HG03460 (cell line): ENCODE measurements around the gene TOP3A.

ENCODE experiments used
- ATAC-seq: cut with Tn5 transposase; IDR thresholded peaks from one replicate; pipeline ENCODE4 v1.9.1; 2021; ENCODE audit not compliant: unreplicated experiment

TOP3A gene

DNA sequence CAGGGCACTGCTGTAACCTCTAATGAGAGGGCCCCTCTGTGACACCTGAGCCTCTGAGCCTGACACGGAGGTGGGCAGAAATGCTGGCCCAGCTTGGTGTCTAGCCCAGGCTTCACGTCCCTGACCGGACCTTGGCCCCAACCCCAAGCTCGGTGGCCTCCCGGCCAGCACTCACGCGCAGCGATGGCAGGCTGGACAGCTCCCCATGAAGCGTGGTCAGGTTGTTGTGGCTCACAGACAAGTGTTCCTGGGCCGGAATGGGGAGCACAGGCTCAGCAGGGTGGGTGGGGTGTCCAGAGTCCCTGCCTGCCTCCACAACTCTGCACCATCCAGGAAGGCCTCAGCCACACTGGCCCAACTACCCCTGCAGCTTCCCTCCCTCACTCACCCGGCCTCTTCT, 58.4 kb downstream of the TOP3A start:
- ATAC-seq: no peak

DNA sequence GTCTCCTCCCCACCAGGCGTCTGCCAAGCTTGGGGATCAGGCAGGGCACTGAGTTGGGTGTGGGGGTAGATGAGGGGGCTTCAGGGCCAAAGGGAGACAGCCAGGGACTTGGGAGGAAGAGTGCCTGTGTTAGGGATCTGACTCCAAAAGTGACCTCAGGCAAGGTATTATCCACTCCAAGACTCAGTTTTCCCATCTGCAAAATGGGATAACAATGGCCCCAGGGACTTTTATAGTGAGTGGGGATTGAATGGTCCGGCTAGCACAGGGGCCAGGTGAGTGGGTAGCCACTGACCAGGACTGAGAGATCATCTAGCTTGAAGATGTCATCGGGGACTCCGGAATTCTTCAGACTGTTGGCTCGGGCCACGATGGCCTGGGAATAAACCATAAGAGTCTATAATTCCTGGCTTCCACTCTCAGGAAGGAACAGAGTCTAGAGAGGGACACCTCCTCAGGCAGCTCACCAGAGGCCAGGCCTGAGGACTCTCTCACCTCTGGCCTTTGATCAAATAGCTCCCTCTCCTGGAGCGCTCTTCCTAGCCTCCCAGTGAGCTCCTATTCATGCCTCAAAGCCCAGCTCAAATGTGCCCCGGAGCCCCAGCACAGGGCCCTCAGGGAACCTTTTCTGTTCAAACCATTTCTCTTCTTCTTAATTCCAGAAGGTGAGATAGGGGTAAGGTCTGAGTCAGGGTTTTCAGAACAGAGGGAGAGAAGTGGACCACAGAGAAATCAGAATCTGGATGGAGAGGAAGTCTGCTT, 59.7 kb downstream of the TOP3A start:
- no peak for ATAC-seq

GRCh38 chr17:18253947-18254821, 60.6 kb downstream of the TOP3A start:
- ATAC-seq: no peak

GRCh38 chr17:18253187-18253884, 61.5 kb downstream of the TOP3A start:
- no peak for ATAC-seq

- no peak for ATAC-seq
Observed at GRCh38 chr17:18252160-18252559, 62.6 kb downstream of the TOP3A start.

DNA sequence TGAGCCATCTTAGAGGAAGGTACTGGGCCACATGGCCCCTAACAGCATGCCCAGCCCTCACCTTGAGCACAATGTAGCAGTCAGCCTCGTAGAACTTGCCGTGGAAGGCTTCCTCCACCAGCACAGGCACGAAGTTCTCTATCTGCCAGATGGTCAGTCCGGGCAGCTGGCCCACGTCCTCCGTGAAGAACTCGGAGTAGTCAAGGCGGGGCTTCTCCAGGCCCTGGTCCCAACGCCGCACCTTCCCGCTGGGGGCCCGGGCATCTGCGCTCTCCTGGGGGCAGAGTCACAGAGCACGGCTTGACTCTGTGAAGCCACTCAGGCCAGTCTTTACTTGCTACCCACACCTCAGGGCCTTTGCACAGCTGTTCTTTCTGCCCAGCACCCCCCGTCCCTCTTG, 63.6 kb downstream of the TOP3A start:
- ATAC-seq: no peak

DNA sequence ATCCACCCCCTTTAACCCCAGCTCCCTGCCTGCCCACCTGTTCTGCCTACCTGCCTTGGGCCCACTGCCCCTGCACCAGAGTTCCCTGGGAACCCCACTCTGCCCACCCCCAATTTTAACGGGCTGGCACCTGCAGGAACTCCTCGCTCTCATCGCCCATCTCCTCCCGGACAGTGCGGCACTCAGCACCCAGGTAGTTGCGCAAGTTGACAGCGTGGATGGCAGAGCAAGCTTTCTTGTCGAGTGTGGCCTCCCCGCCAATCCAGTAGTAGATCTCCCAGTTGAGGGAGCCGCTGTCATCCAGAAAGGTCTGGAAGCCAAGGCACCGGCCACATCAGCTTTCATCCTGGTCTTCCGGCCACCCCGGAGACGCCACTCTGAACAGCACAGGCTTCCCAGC, 64.1 kb downstream of the TOP3A start:
- no peak for ATAC-seq

DNA sequence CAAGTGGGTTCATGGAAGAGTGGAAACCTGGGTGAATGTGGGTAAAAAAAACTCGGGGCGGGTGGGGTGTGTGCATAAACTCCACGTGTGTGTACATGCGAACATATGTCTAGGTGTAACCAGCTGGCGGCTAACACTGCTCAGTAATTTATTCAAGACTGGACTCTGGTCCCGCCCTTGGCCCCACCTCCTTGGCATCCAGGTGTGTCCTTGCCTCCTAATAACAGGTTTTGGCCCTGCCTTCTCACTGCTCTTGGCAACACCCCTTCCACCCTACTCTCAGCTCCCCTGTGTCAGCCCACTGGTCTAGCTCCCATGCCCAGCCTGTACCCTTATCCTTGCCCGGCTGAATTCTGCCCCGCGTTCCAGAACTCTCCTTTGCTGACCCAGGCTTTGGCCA, 64.5 kb downstream of the TOP3A start:
- ATAC-seq: no peak

DNA sequence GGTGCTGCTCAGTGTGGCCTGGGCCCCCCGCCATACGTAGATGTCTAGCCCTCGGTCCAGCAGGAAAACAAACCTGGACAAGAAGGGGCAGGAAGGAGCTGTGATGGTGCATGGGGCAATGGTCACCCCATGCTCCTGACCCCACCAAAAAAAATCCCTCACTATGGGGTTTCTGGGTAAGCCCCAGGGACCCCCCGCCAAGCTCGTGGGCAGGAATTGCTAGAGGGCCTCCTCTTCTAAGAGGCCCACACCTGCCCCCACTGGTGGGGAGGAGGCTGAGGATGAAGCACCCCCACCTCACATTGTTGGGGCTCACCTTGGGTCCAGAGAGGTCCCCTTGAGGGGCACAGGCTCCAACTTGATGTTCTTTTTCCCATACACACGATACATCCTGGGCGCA, 66.0 kb downstream of the TOP3A start:
- no peak for ATAC-seq

DNA sequence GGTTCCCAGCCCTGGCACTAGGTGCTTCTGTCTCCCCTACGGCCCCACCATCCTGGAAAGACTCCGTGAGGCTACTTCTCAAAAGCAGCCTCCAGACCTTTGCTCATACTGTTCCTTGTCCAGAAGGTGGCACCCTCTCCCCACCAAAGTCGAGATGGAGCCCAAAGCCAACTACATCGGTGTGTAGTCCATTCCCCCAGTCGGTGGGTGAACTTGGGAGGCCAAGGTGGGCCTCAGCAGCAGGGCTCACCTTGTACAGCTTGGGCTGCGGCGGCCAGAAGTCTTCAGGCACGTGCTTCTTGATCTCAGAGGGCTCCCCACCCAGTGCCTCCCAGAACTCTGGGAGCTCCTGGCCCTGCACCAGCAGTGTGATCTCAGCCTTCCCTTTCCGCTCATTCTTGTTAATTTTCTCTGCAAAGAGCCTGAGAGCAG, 66.5 kb downstream of the TOP3A start:
- ATAC-seq: no peak

DNA sequence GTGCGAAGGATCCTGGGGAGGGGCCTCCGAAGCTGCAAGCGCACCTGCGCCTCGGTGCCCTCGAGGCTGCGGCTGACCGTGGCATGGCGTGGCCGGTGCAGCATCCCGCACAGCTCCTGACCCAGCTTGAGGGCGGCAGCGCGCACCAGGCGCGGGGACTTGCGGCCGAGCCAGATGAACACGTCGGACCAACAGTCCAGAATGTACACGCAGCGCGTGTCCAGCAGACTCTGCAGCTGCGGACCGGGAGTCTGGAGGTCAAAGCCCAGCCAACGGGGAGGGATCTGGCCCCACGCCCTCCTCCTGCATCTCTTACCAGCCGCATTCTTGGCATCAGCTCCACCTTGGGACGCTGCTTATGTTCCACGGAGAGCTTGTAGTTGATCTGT, 67.2 kb downstream of the TOP3A start:
- no peak for ATAC-seq

DNA sequence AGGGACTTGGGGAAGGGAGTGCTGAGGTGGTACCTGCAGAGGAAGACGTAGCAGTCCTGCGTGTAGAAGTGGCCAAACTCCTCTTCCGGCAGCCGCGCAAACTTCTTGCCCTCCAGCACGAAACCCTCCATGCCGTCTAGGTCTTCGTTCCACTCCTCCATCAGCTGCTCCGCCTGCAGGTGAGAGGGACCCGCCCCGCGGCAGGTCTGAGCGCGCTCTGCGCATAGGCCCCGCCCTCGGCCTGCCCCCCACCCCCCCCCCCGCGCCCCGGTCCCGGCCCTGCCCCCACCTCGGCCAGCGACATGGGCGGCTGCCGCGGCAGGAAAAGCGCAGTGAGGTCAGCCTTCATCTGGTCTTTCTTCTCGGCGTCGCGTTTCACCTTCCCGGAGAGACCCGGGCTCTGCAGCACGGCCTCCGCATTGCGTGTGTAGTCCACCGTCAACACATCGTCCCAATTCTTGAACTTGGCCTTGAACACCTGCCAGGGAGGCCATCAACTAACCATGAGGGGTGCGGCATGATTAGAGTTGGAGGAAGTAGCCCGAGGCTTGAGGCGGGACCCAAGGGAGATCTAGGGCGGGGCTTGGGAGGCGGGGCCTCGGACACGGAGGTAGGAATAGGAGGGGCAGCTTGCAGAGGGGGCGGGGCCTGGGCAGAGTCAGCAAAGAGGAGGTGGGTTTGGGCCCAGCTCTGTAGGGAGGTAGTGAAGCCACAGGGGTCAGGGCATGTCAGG, 67.7 kb downstream of the TOP3A start:
- no peak for ATAC-seq

- no peak for ATAC-seq
Observed at GRCh38 chr17:18246109-18246725, 68.6 kb downstream of the TOP3A start.

- ATAC-seq: no peak
Observed at GRCh38 chr17:18245038-18245776, 69.6 kb downstream of the TOP3A start.

DNA sequence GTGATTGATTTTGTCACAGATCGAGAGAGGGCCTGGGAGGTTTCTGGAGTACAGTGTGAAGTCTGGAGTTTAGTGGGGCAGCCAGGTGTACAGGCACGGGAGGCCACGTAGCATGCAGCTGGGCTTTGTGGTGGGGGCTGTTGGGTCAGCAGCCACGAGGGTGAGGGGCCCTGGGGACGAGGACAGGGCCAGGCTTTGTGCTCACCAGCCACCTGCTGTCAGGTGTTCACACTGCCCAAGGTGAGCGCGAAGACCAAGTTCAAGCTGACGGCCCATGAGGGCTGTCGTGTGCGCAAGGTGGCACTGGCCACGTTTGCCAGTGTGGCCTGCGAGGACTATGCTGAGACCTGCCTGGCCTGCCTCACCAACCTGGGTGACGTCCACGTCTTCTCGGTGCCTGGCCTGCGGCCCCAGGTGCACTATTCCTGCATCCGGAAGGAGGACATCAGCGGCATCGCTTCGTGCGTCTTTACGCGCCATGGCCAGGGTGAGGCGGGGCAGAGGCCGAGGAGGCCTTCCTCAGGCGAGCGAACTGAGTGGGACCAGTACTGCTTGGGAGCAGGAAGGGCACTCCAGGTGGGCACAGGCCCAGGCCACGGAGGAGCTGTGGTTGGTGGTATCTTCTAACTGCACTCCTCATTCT, 73.4 kb downstream of the TOP3A start:
- ATAC-seq: no peak

DNA sequence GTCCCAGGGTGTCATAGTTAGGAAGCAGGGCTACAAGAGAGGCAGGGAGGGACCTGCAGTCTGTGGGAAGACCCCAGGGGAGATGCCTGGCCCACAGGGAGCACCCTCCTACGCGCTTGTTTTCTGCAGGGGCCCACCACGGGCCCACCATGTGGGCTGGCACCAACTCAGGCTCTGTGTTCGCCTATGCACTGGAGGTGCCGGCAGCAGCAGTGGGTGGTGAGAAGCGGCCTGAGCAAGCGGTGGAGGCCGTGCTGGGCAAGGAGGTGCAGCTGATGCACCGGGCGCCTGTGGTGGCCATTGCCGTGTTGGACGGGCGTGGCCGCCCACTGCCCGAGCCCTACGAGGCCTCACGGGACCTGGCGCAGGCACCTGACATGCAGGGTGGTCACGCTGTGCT, 74.3 kb downstream of the TOP3A start:
- no peak for ATAC-seq

- ATAC-seq: no peak
Observed at GRCh38 chr17:18238299-18238698, 76.5 kb downstream of the TOP3A start.

DNA sequence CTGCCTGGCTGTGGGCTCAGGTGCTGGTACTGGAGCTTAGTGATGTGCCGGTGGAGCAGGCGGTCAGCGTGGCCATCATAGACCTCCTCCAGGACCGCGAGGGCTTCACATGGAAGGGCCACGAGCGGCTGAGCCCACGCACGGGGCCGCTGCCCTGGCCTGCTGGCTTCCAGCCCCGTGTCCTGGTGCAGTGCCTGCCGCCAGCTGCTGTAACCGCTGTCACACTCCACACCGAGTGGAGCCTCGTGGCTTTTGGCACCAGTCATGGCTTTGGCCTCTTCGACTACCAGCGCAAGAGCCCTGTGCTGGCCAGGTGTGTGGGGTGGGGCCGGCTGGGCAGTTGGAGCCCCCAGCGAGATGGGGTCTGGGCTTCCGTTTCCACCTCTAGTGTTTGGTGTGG, 77.3 kb downstream of the TOP3A start:
- ATAC-seq: no peak

GRCh38 chr17:18236494-18236893, 78.3 kb downstream of the TOP3A start:
- ATAC-seq: no peak
